ENCODE data around the gene COL6A3. TPM values are rescaled to one million over a fixed set of nuclear protein-coding genes. Genes with fewer than 3 reads are reported as not detected.
A peak's percentile ranks its signal among the peaks of the same experiment; 100 is the strongest.

Gene COL6A3
- total RNA-seq, 1 donor from 2014 or later: 119 TPM

DNA sequence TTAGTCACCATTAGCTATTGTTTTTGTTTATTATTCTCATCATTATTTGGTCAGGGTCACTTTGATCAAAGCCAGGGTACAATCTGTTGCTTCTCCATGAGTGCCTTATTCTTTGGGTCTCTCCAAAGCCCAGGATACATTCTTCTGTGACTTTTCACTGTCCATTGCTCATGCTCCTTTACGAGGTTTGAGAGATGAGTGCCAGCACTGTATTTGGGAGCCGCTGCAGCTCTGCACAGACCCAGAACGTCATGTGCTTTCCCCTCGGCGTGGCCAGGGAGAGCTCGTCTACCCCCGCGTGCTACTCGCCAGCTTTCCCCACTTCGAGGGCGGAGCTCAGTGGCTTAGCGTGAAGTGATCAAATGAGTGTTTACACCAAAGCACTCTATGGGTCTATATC lies 123.7 kb downstream of the COL6A3 start:
- no peak overlapping the region for H3K4me3 ChIP-seq

GRCh38 chr2:237289139-237289538 lies 124.8 kb downstream of the COL6A3 start:
- no peaks in the 10 kb centered on the region for H3K27me3 ChIP-seq
- DNase-seq (no peak), ATAC-seq (no peak)
- H3K4me3 ChIP-seq: no peak overlapping the region
- H3K4me1 ChIP-seq: peaks cover 15% of the 10 kb centered on the region
- H3K27ac ChIP-seq: no peak overlapping the region
- H3K9me3 ChIP-seq: no peaks in the 10 kb centered on the region
- no peak for TF ChIP-seq CTCF (IDR thresholded peaks at IDR 0.05)
- H3K36me3 ChIP-seq: no peaks in the 10 kb centered on the region
- intact Hi-C loops (cut with DNase I): no loop called here

More for the DNA sequence above, 123.7 kb downstream of the COL6A3 start:
- Histone ChIP-seq H3K27ac (peak overlapping the region; percentile 84), H3K27me3 (no peaks in the 10 kb centered on the region), H3K4me1 (peaks cover 15% of the 10 kb centered on the region), H3K9me3 (no peaks in the 10 kb centered on the region), H3K36me3 (no peaks in the 10 kb centered on the region)
- ATAC-seq (peak; percentile 81), DNase-seq (peak; percentile 81)
- TF ChIP-seq CTCF (IDR thresholded peaks at IDR 0.05): no peak
- intact Hi-C loops (cut with DNase I): no loop called here

DNA sequence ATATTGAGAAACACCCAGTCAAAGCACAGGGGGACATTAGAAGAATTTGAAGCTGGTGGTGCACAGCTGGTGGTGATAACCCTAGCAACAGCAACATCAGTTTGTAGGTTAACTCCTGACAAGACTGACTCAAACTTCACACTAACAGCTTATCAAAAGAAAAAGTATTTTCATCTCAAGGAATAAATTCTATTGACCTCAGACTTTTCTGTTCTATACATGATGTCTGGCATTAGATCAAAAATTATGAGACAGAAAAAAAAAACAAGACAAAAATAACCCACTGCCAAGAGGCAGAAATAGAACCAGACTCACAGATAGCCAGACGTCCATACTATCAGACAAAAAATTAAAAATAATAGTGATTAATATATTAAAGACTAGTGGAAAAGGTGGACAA lies 126.1 kb downstream of the COL6A3 start:
- Histone ChIP-seq H3K36me3 (no peaks in the 10 kb centered on the region), H3K4me1 (peaks cover 15% of the 10 kb centered on the region), H3K4me3 (no peak overlapping the region), H3K27me3 (no peaks in the 10 kb centered on the region), H3K27ac (no peak overlapping the region), H3K9me3 (no peaks in the 10 kb centered on the region)
- intact Hi-C loops (cut with DNase I): no loop called here
- DNase-seq: no peak
- no peak for TF ChIP-seq CTCF (IDR thresholded peaks at IDR 0.05)
- ATAC-seq: no peak

- no peaks in the 10 kb centered on the region for H3K27me3 ChIP-seq
Observed at GRCh38 chr2:237283131-237283928, 130.6 kb downstream of the COL6A3 start.

GRCh38 chr2:237282568-237283128 lies 131.3 kb downstream of the COL6A3 start:
- Histone ChIP-seq H3K4me1 (no peaks in the 10 kb centered on the region), H3K36me3 (no peaks in the 10 kb centered on the region), H3K27ac (no peak overlapping the region), H3K4me3 (no peak overlapping the region), H3K9me3 (no peaks in the 10 kb centered on the region), H3K27me3 (no peaks in the 10 kb centered on the region)
- ATAC-seq (no peak), DNase-seq (no peak)
- no peak for TF ChIP-seq CTCF (IDR thresholded peaks at IDR 0.05)
- intact Hi-C loops (cut with DNase I): no loop called here

More at GRCh38 chr2:237283131-237283928, 130.6 kb downstream of the COL6A3 start:
- H3K4me3 ChIP-seq: no peak overlapping the region
- TF ChIP-seq CTCF (IDR thresholded peaks at IDR 0.05): no peak
- no peaks in the 10 kb centered on the region for H3K36me3 ChIP-seq
- no peaks in the 10 kb centered on the region for H3K4me1 ChIP-seq
- H3K27ac ChIP-seq: no peak overlapping the region
- ATAC-seq (no peak), DNase-seq (no peak)
- H3K9me3 ChIP-seq: no peaks in the 10 kb centered on the region
- intact Hi-C loops (cut with DNase I): no loop called here

All from upper lobe of right lung (tissue), 1 donor.